Measurements from ENCODE around the gene CARM1.

- TF ChIP-seq, protein P1, sequence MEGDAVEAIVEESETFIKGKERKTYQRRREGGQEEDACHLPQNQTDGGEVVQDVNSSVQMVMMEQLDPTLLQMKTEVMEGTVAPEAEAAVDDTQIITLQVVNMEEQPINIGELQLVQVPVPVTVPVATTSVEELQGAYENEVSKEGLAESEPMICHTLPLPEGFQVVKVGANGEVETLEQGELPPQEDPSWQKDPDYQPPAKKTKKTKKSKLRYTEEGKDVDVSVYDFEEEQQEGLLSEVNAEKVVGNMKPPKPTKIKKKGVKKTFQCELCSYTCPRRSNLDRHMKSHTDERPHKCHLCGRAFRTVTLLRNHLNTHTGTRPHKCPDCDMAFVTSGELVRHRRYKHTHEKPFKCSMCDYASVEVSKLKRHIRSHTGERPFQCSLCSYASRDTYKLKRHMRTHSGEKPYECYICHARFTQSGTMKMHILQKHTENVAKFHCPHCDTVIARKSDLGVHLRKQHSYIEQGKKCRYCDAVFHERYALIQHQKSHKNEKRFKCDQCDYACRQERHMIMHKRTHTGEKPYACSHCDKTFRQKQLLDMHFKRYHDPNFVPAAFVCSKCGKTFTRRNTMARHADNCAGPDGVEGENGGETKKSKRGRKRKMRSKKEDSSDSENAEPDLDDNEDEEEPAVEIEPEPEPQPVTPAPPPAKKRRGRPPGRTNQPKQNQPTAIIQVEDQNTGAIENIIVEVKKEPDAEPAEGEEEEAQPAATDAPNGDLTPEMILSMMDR (IDR thresholded peaks at IDR 0.05) = no peak
- TF ChIP-seq POLR2A (IDR thresholded peaks at IDR 0.05) (no peak), POLR2AphosphoS5 (IDR thresholded peaks at IDR 0.05) (no peak), EP300 (IDR thresholded peaks at IDR 0.05) (no peak)
Observed at GRCh38 chr19:10968527-10969135, 97.3 kb downstream of the CARM1 start.

Data from gastroesophageal sphincter (tissue), 3 donors.